GM20000 (cell line): ENCODE results near the gene HIRA.

Source experiments
- DNase-seq: peaks from one replicate; pipeline ENCODE4 v3.0.0; 2012; ENCODE audit warnings: low spot score
- CTCF ChIP-seq: IDR thresholded peaks from 2 replicates; pipeline ENCODE4 v1.5.1; 2012; ENCODE audit warnings: mild to moderate bottlenecking, control low read depth; ENCODE audit errors: extremely low read depth, missing control alignments

HIRA gene

GRCh38 chr22:19350947-19351346, 80.6 kb downstream of the HIRA start:
- no peak for DNase-seq
- TF ChIP-seq CTCF: no peak

- no peak for DNase-seq
- TF ChIP-seq CTCF: no peak
Measured at GRCh38 chr22:19350476-19350859, 81.1 kb downstream of the HIRA start.

- no peak for DNase-seq
- TF ChIP-seq CTCF: no peak
Measured at GRCh38 chr22:19349778-19350475, 81.6 kb downstream of the HIRA start.

GRCh38 chr22:19346677-19347265, 84.8 kb downstream of the HIRA start:
- no peak for DNase-seq
- no peak for TF ChIP-seq CTCF

GRCh38 chr22:19344420-19344819, 87.1 kb downstream of the HIRA start:
- TF ChIP-seq CTCF: no peak
- no peak for DNase-seq

- TF ChIP-seq CTCF: no peak
- DNase-seq: no peak
Measured at GRCh38 chr22:19343470-19343869, 88.1 kb downstream of the HIRA start.

GRCh38 chr22:19341500-19341899, 90.0 kb downstream of the HIRA start:
- DNase-seq: no peak
- TF ChIP-seq CTCF: no peak
